ENCODE results near the gene IQGAP3. TPM values are rescaled to one million over a fixed set of nuclear protein-coding genes. Genes with fewer than 3 reads are reported as not detected.
"Not testable (repeated sequence)": the region's sequence is repeated elsewhere in the genome, so short reads cannot be mapped to it uniquely, and the experiment has no call there.

The IQGAP3 gene
- total and polyA plus RNA-seq, 12 donors = 0.07 to 3.8 (median 0.23) TPM

DNA sequence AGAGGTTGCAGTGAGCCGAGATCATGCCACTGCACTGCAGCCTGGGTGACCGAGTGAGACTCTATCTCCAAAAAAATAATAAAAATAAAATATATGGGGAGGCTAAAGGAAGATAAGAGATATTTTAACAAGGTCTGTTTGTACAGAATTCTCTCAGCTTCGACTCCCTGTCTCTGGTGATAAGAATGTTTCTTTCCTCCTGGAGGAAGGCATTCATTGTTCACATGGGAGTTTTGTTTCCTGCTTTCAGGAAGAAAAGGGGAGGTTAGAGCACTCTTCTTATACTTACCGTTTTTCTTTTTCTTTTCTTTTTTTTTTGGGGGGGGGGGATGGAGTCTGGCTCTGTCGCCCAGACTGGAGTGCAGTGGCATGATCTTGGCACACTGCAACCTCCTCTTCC, 17.2 kb upstream of the IQGAP3 start:
- H3K9me3 ChIP-seq = no peaks in the 10 kb centered on the region
- H3K4me1 ChIP-seq = peaks cover 3 to 20% (median 13%) of the 10 kb centered on the region in 9 donors
- H3K27me3 ChIP-seq = no peaks in the 10 kb centered on the region
- intact Hi-C loops (cut with DNase I) = loop anchor here in 2 of 10 donors (5.0 to 10.0 kb wide), 2 partner anchors 125 to 137 kb away; no protein-coding TSS in a partner anchor
- H3K27ac ChIP-seq = no peak overlapping the region
- DNase-seq = no peak
- H3K4me3 ChIP-seq = no peak overlapping the region
- TF ChIP-seq, protein P1, sequence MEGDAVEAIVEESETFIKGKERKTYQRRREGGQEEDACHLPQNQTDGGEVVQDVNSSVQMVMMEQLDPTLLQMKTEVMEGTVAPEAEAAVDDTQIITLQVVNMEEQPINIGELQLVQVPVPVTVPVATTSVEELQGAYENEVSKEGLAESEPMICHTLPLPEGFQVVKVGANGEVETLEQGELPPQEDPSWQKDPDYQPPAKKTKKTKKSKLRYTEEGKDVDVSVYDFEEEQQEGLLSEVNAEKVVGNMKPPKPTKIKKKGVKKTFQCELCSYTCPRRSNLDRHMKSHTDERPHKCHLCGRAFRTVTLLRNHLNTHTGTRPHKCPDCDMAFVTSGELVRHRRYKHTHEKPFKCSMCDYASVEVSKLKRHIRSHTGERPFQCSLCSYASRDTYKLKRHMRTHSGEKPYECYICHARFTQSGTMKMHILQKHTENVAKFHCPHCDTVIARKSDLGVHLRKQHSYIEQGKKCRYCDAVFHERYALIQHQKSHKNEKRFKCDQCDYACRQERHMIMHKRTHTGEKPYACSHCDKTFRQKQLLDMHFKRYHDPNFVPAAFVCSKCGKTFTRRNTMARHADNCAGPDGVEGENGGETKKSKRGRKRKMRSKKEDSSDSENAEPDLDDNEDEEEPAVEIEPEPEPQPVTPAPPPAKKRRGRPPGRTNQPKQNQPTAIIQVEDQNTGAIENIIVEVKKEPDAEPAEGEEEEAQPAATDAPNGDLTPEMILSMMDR (IDR thresholded peaks at IDR 0.05) = no peak
- ATAC-seq = no peak
- WGBS, 2 donors = 47% methylated on average over 5 of the region's 5 CpGs
- H3K36me3 ChIP-seq = peaks cover 0 to 21% (median 9%) of the 10 kb centered on the region in 9 donors

DNA sequence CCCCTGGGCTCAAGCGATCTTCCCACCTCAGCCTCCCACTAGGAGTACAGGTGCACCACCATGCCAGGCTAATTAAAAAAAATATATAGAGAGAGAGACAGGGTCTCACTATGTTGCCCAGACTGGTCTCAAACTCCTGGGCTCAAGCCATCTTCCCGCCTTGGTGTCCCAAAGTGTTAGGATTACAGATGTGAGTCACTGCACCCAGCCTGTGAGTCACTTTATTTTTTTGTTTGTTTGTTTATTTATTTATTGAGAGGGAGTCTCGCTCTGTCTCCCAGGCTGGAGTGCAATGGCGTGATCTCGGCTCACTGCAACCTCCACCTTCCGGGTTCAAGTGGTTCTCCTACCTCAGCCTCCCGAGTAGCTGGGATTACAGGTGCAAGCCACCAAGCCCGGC, 15.6 kb upstream of the IQGAP3 start:
- not testable (repeated sequence) for DNase-seq, H3K27me3 ChIP-seq, ATAC-seq, H3K36me3 ChIP-seq, H3K4me3 ChIP-seq, H3K9me3 ChIP-seq, H3K27ac ChIP-seq
- WGBS, 2 donors = 85 to 88% methylated on average over 8 of the region's 8 CpGs
- H3K4me1 ChIP-seq = peaks cover 3 to 28% (median 17%) of the 10 kb centered on the region in 9 donors
- intact Hi-C loops (cut with DNase I) = loop anchor here in 2 of 10 donors (5.0 to 10.0 kb wide), 2 partner anchors 123 to 136 kb away; no protein-coding TSS in a partner anchor

DNA sequence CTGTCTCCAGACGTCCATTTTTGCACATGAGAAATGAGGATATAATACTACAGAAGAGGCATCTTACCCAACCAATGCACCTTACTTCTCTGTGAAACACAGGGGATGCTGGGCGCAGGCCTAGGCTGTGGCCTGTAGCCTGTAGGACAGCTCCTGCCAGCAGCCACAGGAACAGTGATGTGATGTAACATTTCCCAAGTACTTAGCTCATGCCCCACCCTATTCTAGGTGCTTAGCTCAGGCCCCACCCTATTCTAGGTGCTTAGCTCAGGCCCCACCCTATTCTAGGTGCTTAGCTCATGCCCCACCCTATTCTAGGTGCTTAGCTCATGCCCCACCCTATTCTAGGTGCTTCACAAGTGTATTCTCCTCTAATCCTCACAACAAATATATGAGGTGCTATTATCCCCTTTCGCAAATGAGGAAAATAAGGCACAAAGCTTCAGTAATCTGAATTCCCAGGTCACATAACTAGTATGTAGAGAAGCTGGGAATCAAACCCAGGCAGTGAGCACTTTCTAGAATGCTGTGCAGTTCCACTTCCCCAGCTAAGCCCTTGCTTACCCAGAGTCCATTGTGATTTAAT, 14.6 kb upstream of the IQGAP3 start:
- H3K4me3 ChIP-seq = no peak overlapping the region
- DNase-seq (no peak), ATAC-seq (no peak)
- TF ChIP-seq, protein P1 (IDR thresholded peaks at IDR 0.05) = no peak
- no peaks in the 10 kb centered on the region for H3K36me3 ChIP-seq
- H3K27ac ChIP-seq = no peak overlapping the region
- H3K27me3 ChIP-seq = no peaks in the 10 kb centered on the region
- 94 to 97% methylated on average over 3 of the region's 3 CpGs for WGBS, 2 donors
- peaks cover 0 to 19% (median 11%) of the 10 kb centered on the region in 9 donors for H3K4me1 ChIP-seq
- H3K9me3 ChIP-seq = no peaks in the 10 kb centered on the region
- intact Hi-C loops (cut with DNase I) = loop anchor here in 2 of 10 donors (5.0 to 10.0 kb wide), 2 partner anchors 122 to 135 kb away; no protein-coding TSS in a partner anchor

DNA sequence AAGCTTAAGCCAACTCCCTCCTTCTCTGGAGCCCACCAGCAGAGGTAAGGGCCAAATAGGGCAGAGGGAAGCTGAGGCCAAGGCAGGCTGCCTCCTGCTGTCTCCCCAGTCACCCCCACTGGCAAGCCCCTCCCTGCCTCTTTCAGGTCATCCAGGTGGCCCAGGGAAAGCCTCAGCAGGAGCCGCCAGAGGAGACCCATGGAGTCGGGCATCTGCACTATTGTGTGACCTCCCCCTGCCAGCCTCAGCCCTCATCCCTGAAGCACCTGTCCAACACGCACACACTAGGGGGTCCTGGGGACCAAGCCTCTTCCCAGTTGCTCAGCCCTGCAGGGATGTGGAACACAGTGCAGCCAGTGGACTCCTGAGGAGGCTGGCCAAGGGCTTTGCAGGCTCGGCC, 14.0 kb upstream of the IQGAP3 start:
- intact Hi-C loops (cut with DNase I) = loop anchor here in 2 of 10 donors (5.0 to 10.0 kb wide), 2 partner anchors 122 to 134 kb away; no protein-coding TSS in a partner anchor
- WGBS, 2 donors = 70 to 87% methylated on average over 4 of the region's 4 CpGs
- TF ChIP-seq, protein P1 (IDR thresholded peaks at IDR 0.05) = no peak

DNA sequence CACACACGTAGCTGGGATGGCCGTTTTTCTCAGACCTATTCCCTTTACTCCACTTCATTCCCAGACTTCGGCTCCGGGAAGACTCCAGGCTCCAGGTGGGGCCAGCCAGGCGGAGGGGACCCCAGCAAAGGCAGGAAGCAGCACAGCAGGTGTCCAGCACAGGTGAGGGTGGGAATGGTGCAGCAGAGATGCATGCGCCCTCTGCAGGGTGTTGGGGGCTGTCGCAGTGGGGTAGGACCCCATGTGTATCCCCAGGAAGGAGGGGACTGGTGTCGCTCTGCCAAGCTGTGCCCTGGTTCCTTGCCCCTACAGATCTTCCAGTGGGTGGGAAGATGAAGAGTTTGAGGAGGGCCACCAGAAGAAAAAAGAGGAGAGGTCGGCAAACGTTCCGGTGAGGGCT, 12.4 kb upstream of the IQGAP3 start:
- no peak for ATAC-seq
- no peak overlapping the region for H3K27ac ChIP-seq
- no peak for DNase-seq
- WGBS, 2 donors = 41 to 44% methylated on average over 11 of the region's 11 CpGs
- H3K4me1 ChIP-seq = peaks cover 0 to 10% (median 4%) of the 10 kb centered on the region in 9 donors
- H3K4me3 ChIP-seq = no peak overlapping the region
- H3K36me3 ChIP-seq = no peaks in the 10 kb centered on the region
- no peaks in the 10 kb centered on the region for H3K27me3 ChIP-seq
- intact Hi-C loops (cut with DNase I) = loop anchor here in 7 of 10 donors (2.0 to 10.0 kb wide), 7 partner anchors 24 to 133 kb away; partner anchors contain the start of gene HAPLN2 (in 1 of the 7)
- TF ChIP-seq, protein P1 (IDR thresholded peaks at IDR 0.05) = no peak
- H3K9me3 ChIP-seq = no peaks in the 10 kb centered on the region

More for the DNA sequence above, 14.0 kb upstream of the IQGAP3 start:
- Histone ChIP-seq H3K27me3 (no peaks in the 10 kb centered on the region), H3K9me3 (no peaks in the 10 kb centered on the region), H3K27ac (no peak overlapping the region), H3K4me1 (peaks cover 0 to 17% (median 8%) of the 10 kb centered on the region in 9 donors), H3K36me3 (no peaks in the 10 kb centered on the region), H3K4me3 (no peak overlapping the region)
- DNase-seq (no peak), ATAC-seq (no peak)
